Measurements from ENCODE around the gene LARP1. TPM values are rescaled to one million over a fixed set of nuclear protein-coding genes. Genes with fewer than 3 reads are reported as not detected.

The LARP1 gene
- polyA plus RNA-seq, 2 of the 4 experiments (the other 2 are of a cell fraction), result 87.0 to 112 TPM

- FAIRE-seq (no peak), DNase-seq (ENCODE audit: low read depth in 1 of 2, low spot score in 1 of 2) (no peak), ATAC-seq (peak; percentile 26 to 41; a peak in 3 of 6 replicates)
- peak overlapping the region; percentile 68 for H3K4me2 ChIP-seq
- ChIA-PET POLR2A (interaction anchor here (0.8 kb wide), 1 partner anchor 21 kb away, joined by 3 read pairs; no protein-coding TSS in a partner anchor), CTCF (interaction anchor here (1.2 to 1.8 kb wide), 2 partner anchors 15 to 128 kb away, joined by 4 to 6 read pairs; no protein-coding TSS in a partner anchor)
- TF ChIP-seq HOXB13 (CRISPR knock-in tag; IDR thresholded peaks at IDR 0.05; ENCODE audit: low read depth) (no peak), HEYL (CRISPR knock-in tag; IDR thresholded peaks at IDR 0.05) (no peak), MAFK (IDR thresholded peaks at IDR 0.05; ENCODE audit: partially characterized antibody) (no peak), FOSL2 (IDR thresholded peaks at IDR 0.05) (no peak), FOSL2 (CRISPR knock-in tag; IDR thresholded peaks at IDR 0.05) (no peak), KDM1A (IDR thresholded peaks at IDR 0.05; ENCODE audit: low read depth) (no peak), JUNB (IDR thresholded peaks at IDR 0.05) (no peak), ZC3H11A (IDR thresholded peaks at IDR 0.05) (no peak), TP53 (CRISPR knock-in tag; IDR thresholded peaks at IDR 0.05) (no peak), TFCP2L1 (CRISPR knock-in tag; IDR thresholded peaks at IDR 0.05) (no peak), CTCF (IDR thresholded peaks at IDR 0.05) (no peak), RAD21 (conservative IDR thresholded peaks at IDR 0.05 in 1 of 2, IDR thresholded peaks at IDR 0.05 in 1 of 2) (no peak), POLR2AphosphoS2 (conservative IDR thresholded peaks at IDR 0.05; ENCODE audit: low read length) (no peak), ZFP36 (IDR thresholded peaks at IDR 0.05; ENCODE audit: borderline replicate concordance, partially characterized antibody) (no peak), HOXB5 (CRISPR knock-in tag; IDR thresholded peaks at IDR 0.05) (no peak), EHMT2 (IDR thresholded peaks at IDR 0.05; ENCODE audit: low read depth) (no peak), MAZ (IDR thresholded peaks at IDR 0.05; ENCODE audit: borderline replicate concordance, low read depth, low read length) (no peak), EHF (CRISPR knock-in tag; IDR thresholded peaks at IDR 0.05) (no peak), SMC3 (IDR thresholded peaks at IDR 0.05) (no peak), BCL3 (IDR thresholded peaks at IDR 0.05) (no peak)
- no peak overlapping the region for H3K4me3 ChIP-seq
- H3K27ac ChIP-seq, result no peak overlapping the region
- peaks cover 66% of the 10 kb centered on the region for H3K4me1 ChIP-seq
- no peaks in the 10 kb centered on the region for H3K9me3 ChIP-seq
- WGBS (ENCODE audit: missing lambda C conversion rate), result 89% methylated on average over 2 of the region's 2 CpGs
Observed at GRCh38 chr5:154778534-154778933, 23.4 kb downstream of the LARP1 start.

- H3K27ac ChIP-seq, result peak overlapping the region in 1 of 2 experiments; percentile 49; a peak in 2 of 6 replicates
- CTCF ChIA-PET, result interaction anchor here (1.8 kb wide), 1 partner anchor 129 kb away, joined by 6 read pairs; no protein-coding TSS in a partner anchor
- H3K4me2 ChIP-seq, result peak overlapping the region; percentile 68
- no peak for TF ChIP-seq SREBF2 (IDR thresholded peaks at IDR 0.05)
- TF ChIP-seq CEBPB (IDR thresholded peaks at IDR 0.05), result peak in 1 of 2 experiments; percentile 10; a peak in 1 of 4 replicates
- no peak for TF ChIP-seq FOSL2 (IDR thresholded peaks at IDR 0.05)
- peak; percentile 78 for TF ChIP-seq FOSL2 (CRISPR knock-in tag; IDR thresholded peaks at IDR 0.05)
- peaks cover 68% of the 10 kb centered on the region for H3K4me1 ChIP-seq
- no peaks in the 10 kb centered on the region for H3K9me3 ChIP-seq
- H3K4me3 ChIP-seq, result no peak overlapping the region
- WGBS (ENCODE audit: missing lambda C conversion rate), result 12% methylated on average over 4 of the region's 4 CpGs
- POLR2A ChIA-PET, result interaction anchor here (0.7 kb wide), 1 partner anchor 11 kb away, joined by 5 read pairs; no protein-coding TSS in a partner anchor
- no peak for FAIRE-seq
- peak; percentile 61 to 76 for DNase-seq (ENCODE audit: low read depth in 1 of 2, low spot score in 1 of 2)
- ATAC-seq, result peak; percentile 74 to 86
Observed at GRCh38 chr5:154779105-154779504, 23.9 kb downstream of the LARP1 start.

- no peak for ATAC-seq
- ChIA-PET CTCF (interaction anchor here (1.2 to 2.7 kb wide), 2 partner anchors 40 to 130 kb away, joined by 4 to 14 read pairs; no protein-coding TSS in a partner anchor), POLR2A (no interaction called here)
- DNase-seq (ENCODE audit: low read depth in 1 of 2, low spot score in 1 of 2), result no peak
- no peak for FAIRE-seq
- H3K4me2 ChIP-seq, result no peak overlapping the region
- no peaks in the 10 kb centered on the region for H3K9me3 ChIP-seq
- no peak overlapping the region for H3K4me3 ChIP-seq
- WGBS (ENCODE audit: missing lambda C conversion rate), result 91% methylated on average over 1 of the region's 1 CpG
- peak overlapping the region in 1 of 2 experiments; percentile 49; a peak in 2 of 6 replicates for H3K27ac ChIP-seq
- H3K4me1 ChIP-seq, result peaks cover 68% of the 10 kb centered on the region
- no peak for TF ChIP-seq REST (IDR thresholded peaks at IDR 0.05)
- no peak for TF ChIP-seq RCOR1 (IDR thresholded peaks at IDR 0.05; ENCODE audit: low read depth, low read length)
- no peak for TF ChIP-seq CHD2 (IDR thresholded peaks at IDR 0.05; ENCODE audit: low read length, partially characterized antibody)
- TF ChIP-seq ZFP36 (IDR thresholded peaks at IDR 0.05; ENCODE audit: borderline replicate concordance, partially characterized antibody), result no peak
- TF ChIP-seq SMC3 (IDR thresholded peaks at IDR 0.05), result no peak
- TF ChIP-seq ELK1 (IDR thresholded peaks at IDR 0.05; ENCODE audit: low read depth, low read length), result no peak
- TF ChIP-seq RNF2 (IDR thresholded peaks at IDR 0.05; ENCODE audit: borderline replicate concordance, low read depth), result no peak
- TF ChIP-seq TFCP2L1 (CRISPR knock-in tag; IDR thresholded peaks at IDR 0.05), result no peak
- no peak for TF ChIP-seq MAFK (IDR thresholded peaks at IDR 0.05; ENCODE audit: partially characterized antibody)
Observed at GRCh38 chr5:154780128-154780527, 25.0 kb downstream of the LARP1 start.

All from A549 (cell line).